SH-SY5Y (cell line): ENCODE data around the gene BARHL2.

ENCODE experiments used
- GATA2 ChIP-seq: IDR thresholded peaks from 2 replicates; pipeline ENCODE4 v1.6.1; 2011; ENCODE audit warnings: mild to moderate bottlenecking, low read depth, low read length
- GATA3 ChIP-seq: IDR thresholded peaks from 2 replicates; pipeline ENCODE4 v1.6.1; 2011; ENCODE audit warnings: low read depth, mild to moderate bottlenecking, low read length, moderate library complexity

DNA sequence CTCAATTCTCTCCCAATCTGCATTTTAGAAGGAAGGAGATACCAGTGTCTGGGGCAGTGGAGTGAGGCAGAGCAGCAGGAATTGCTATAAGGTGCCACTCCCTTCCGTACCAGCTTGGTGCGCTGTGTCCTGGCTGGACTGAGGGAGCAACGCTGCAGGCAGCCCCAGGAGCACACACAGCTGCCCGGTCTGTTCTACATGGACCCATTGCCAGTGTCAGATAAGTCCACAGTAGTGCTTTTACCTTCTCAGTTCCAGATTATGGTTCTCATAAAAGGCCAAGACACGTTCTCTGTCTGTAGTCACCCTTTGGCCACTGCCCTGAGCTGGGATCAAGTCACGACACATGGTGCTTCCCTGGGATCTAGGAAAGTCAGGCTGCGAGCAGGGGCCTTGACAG lies 44.1 kb upstream of the BARHL2 start:
- no peak for TF ChIP-seq GATA3
- no peak for TF ChIP-seq GATA2
